NCI-H526 (cell line): ENCODE results near the gene NAT9.

Experiments
- DNase-seq, 2 experiments: peaks; one replicate each; lab custom pipeline; 2025; lab: John Stamatoyannopoulos, UW

NAT9 gene

GRCh38 chr17:74729368-74729767, 46.8 kb downstream of the NAT9 start:
- DNase-seq, result no peak

GRCh38 chr17:74728702-74729075, 47.5 kb downstream of the NAT9 start:
- no peak for DNase-seq

DNA sequence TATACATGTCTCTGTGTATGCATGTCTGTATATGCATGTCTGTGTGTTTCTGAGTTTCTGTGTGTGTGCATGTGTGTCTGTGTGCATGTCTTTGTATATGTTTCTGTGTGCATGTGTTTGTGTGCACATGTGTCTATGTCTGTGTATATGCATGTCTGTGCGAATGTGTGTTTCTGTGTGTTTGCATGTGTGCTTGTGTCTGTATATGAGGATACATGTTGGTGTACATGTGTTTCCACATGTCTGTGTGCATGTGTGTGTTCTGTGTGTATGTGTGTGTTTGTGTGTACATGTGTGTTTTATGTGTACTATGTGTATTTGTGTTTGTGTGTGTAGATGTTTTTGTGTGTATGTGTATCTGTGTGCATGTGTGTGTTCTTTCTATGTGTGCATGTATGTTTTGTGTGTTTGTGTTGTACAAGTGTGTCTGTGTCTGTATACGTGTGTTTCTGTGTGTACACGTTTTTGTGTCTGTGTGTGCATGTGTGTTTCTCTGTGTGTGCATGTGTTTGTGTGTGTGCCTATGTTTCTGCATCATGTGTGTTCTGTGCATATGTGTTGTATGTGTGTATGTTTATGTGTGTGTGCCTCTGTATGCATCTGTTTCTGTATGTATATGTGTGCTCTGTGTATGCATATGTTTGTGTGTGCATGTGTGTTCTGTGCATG, 48.0 kb downstream of the NAT9 start:
- no peak for DNase-seq

DNA sequence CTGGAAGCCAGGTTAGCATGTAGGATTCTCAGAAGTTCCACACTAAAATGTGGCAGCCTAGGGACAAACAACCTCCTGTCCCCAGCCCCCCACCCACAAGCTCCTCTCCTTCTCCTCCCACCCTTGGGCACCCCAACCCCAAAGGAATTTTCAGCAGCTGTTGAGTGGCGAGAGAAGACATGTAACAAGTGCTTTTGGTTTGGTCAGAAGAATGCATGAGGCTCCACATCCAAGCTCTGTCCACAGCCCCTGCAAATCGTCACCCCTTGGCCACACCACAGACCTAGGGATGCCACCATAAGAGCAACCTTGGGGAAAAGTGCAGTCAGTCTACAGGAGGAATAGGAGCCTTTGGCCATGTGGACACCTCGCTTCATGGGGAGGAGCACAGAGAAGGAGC, 51.0 kb downstream of the NAT9 start:
- no peak for DNase-seq

GRCh38 chr17:74723891-74724290, 52.3 kb downstream of the NAT9 start:
- DNase-seq, result no peak

- DNase-seq, result no peak
Observed at GRCh38 chr17:74722782-74723181, 53.4 kb downstream of the NAT9 start.
